ENCODE measurements around the gene YPEL3. TPM values are rescaled to one million over a fixed set of nuclear protein-coding genes. Genes with fewer than 3 reads are reported as not detected.
A peak's percentile ranks its signal among the peaks of the same experiment; 100 is the strongest.

YPEL3 gene
- total and polyA plus RNA-seq, 3 experiments from 2014 or later = 32.6 to 326 (median 36.1) TPM

- CTCF ChIA-PET = interaction anchor here (1.0 to 1.8 kb wide), 2 partner anchors 18 to 60 kb away, joined by 3 to 4 read pairs; partner anchors contain the start of gene ALDOA
Measured at GRCh38 chr16:30124985-30125379, 29.0 kb upstream of the YPEL3 start.

GRCh38 chr16:30122604-30123160 lies 26.7 kb upstream of the YPEL3 start:
- Histone ChIP-seq H3K27me3 (ENCODE audit: insufficient read depth, low read length, poor library complexity, severe bottlenecking) (no peaks in the 10 kb centered on the region), H3K9me3 (ENCODE audit: low read length) (no peaks in the 10 kb centered on the region), H3K36me3 (ENCODE audit: insufficient read depth, low read length) (peaks cover 9% of the 10 kb centered on the region), H3K27ac (ENCODE audit: low read depth, low read length) (peak overlapping the region; percentile 43), H3K4me3 (ENCODE audit: low read length) (peak overlapping the region; percentile 63), H3K4me1 (ENCODE audit: insufficient read depth, low read length) (peaks cover 11% of the 10 kb centered on the region)
- H3K27ac Mint-ChIP-seq = peak overlapping the region; percentile 43 to 96 (median 89)
- peaks cover 20 to 35% (median 24%) of the 10 kb centered on the region in 3 donors for H3K4me1 Mint-ChIP-seq
- H3K9me3 Mint-ChIP-seq = no peaks in the 10 kb centered on the region
- DNase-seq = peak in 4 of 5 donors; percentile 6 to 49 (median 13)
- peak overlapping the region; percentile 80 to 95 (median 88) for H3K4me3 Mint-ChIP-seq
- CTCF ChIA-PET = no interaction called here
- POLR2A ChIA-PET = interaction anchor here (1.0 kb wide), 1 partner anchor 29 kb away, joined by 4 read pairs; no protein-coding TSS in a partner anchor
- no peaks in the 10 kb centered on the region for H3K27me3 Mint-ChIP-seq
- peaks cover 0 to 20% (median 4%) of the 10 kb centered on the region in 3 donors for H3K36me3 Mint-ChIP-seq

More at GRCh38 chr16:30124985-30125379, 29.0 kb upstream of the YPEL3 start:
- no peak overlapping the region for H3K4me3 ChIP-seq (ENCODE audit: low read length)
- Mint-ChIP-seq H3K27me3 (no peaks in the 10 kb centered on the region), H3K4me3 (no peak overlapping the region), H3K4me1 (peaks cover 19 to 27% (median 22%) of the 10 kb centered on the region in 3 donors), H3K36me3 (peaks cover 0 to 7% (median 0%) of the 10 kb centered on the region in 3 donors), H3K27ac (no peak overlapping the region), H3K9me3 (no peaks in the 10 kb centered on the region)
- no peaks in the 10 kb centered on the region for H3K36me3 ChIP-seq (ENCODE audit: insufficient read depth, low read length)
- peaks cover 11% of the 10 kb centered on the region for H3K4me1 ChIP-seq (ENCODE audit: insufficient read depth, low read length)
- H3K9me3 ChIP-seq (ENCODE audit: low read length) = no peaks in the 10 kb centered on the region
- H3K27ac ChIP-seq (ENCODE audit: low read depth, low read length) = no peak overlapping the region
- POLR2A ChIA-PET = interaction anchor here (1.1 kb wide), 1 partner anchor 10 kb away, joined by 3 read pairs; no protein-coding TSS in a partner anchor
- no peak for DNase-seq
- H3K27me3 ChIP-seq (ENCODE audit: insufficient read depth, low read length, poor library complexity, severe bottlenecking) = no peaks in the 10 kb centered on the region

GRCh38 chr16:30121741-30122571 lies 25.9 kb upstream of the YPEL3 start:
- DNase-seq = no peak
- Histone ChIP-seq H3K36me3 (ENCODE audit: insufficient read depth, low read length) (peaks cover 9% of the 10 kb centered on the region), H3K4me1 (ENCODE audit: insufficient read depth, low read length) (peaks cover 11% of the 10 kb centered on the region), H3K9me3 (ENCODE audit: low read length) (no peaks in the 10 kb centered on the region), H3K4me3 (ENCODE audit: low read length) (peak overlapping the region; percentile 63), H3K27ac (ENCODE audit: low read depth, low read length) (peak overlapping the region; percentile 43), H3K27me3 (ENCODE audit: insufficient read depth, low read length, poor library complexity, severe bottlenecking) (no peaks in the 10 kb centered on the region)
- Mint-ChIP-seq H3K36me3 (peaks cover 0 to 27% (median 4%) of the 10 kb centered on the region in 3 donors), H3K4me3 (peak overlapping the region; percentile 80 to 95 (median 88)), H3K27ac (peak overlapping the region; percentile 56 to 96 (median 86)), H3K27me3 (no peaks in the 10 kb centered on the region), H3K4me1 (peaks cover 20 to 35% (median 24%) of the 10 kb centered on the region in 3 donors), H3K9me3 (no peaks in the 10 kb centered on the region)
- CTCF ChIA-PET = no interaction called here
- POLR2A ChIA-PET = interaction anchor here (1.1 kb wide), 1 partner anchor 64 kb away, joined by 5 read pairs; no protein-coding TSS in a partner anchor

GRCh38 chr16:30120340-30121105 lies 24.5 kb upstream of the YPEL3 start:
- Mint-ChIP-seq H3K36me3 (peaks cover 0 to 37% (median 4%) of the 10 kb centered on the region in 3 donors), H3K4me3 (peak overlapping the region in 4 of 7 donors; percentile 57 to 85 (median 64))
- CTCF ChIA-PET = interaction anchor here (1.0 to 2.2 kb wide), 5 partner anchors 10 to 116 kb away, joined by 3 to 10 read pairs (median 4); partner anchors contain the start of genes ALDOA and TBX6

GRCh38 chr16:30119428-30119827 lies 23.4 kb upstream of the YPEL3 start:
- ChIA-PET CTCF (interaction anchor here (1.1 to 2.2 kb wide), 3 partner anchors 11 to 115 kb away, joined by 3 to 10 read pairs (median 5); partner anchors contain the start of gene TBX6), POLR2A (interaction anchor here (2.5 kb wide), 1 partner anchor 64 kb away, joined by 9 read pairs; the partner anchor contains the start of gene CORO1A)
- Mint-ChIP-seq H3K27me3 (no peaks in the 10 kb centered on the region), H3K4me3 (peak overlapping the region in 2 of 7 donors; percentile 34 to 57), H3K9me3 (no peaks in the 10 kb centered on the region), H3K4me1 (peaks cover 31 to 43% (median 32%) of the 10 kb centered on the region in 3 donors), H3K36me3 (peaks cover 0 to 42% (median 4%) of the 10 kb centered on the region in 3 donors), H3K27ac (peak overlapping the region in 6 of 8 donors; percentile 20 to 92 (median 37))
- no peaks in the 10 kb centered on the region for H3K27me3 ChIP-seq (ENCODE audit: insufficient read depth, low read length, poor library complexity, severe bottlenecking)
- H3K4me1 ChIP-seq (ENCODE audit: insufficient read depth, low read length) = peaks cover 24% of the 10 kb centered on the region
- no peak overlapping the region for H3K4me3 ChIP-seq (ENCODE audit: low read length)
- H3K36me3 ChIP-seq (ENCODE audit: insufficient read depth, low read length) = peaks cover 9% of the 10 kb centered on the region
- no peak for DNase-seq
- no peaks in the 10 kb centered on the region for H3K9me3 ChIP-seq (ENCODE audit: low read length)
- H3K27ac ChIP-seq (ENCODE audit: low read depth, low read length) = no peak overlapping the region

More at GRCh38 chr16:30120340-30121105, 24.5 kb upstream of the YPEL3 start:
- DNase-seq = no peak
- H3K27me3 Mint-ChIP-seq = no peaks in the 10 kb centered on the region
- Histone ChIP-seq H3K36me3 (ENCODE audit: insufficient read depth, low read length) (peaks cover 9% of the 10 kb centered on the region), H3K9me3 (ENCODE audit: low read length) (no peaks in the 10 kb centered on the region), H3K4me3 (ENCODE audit: low read length) (no peak overlapping the region), H3K4me1 (ENCODE audit: insufficient read depth, low read length) (peaks cover 15% of the 10 kb centered on the region), H3K27ac (ENCODE audit: low read depth, low read length) (no peak overlapping the region), H3K27me3 (ENCODE audit: insufficient read depth, low read length, poor library complexity, severe bottlenecking) (no peaks in the 10 kb centered on the region)
- POLR2A ChIA-PET = interaction anchor here (0.6 to 2.5 kb wide), 3 partner anchors 63 to 287 kb away, joined by 3 to 9 read pairs (median 5); partner anchors contain the start of gene CORO1A
- H3K27ac Mint-ChIP-seq = peak overlapping the region in 7 of 8 donors; percentile 42 to 92 (median 77)
- H3K4me1 Mint-ChIP-seq = peaks cover 20 to 36% (median 24%) of the 10 kb centered on the region in 3 donors
- no peaks in the 10 kb centered on the region for H3K9me3 Mint-ChIP-seq

DNA sequence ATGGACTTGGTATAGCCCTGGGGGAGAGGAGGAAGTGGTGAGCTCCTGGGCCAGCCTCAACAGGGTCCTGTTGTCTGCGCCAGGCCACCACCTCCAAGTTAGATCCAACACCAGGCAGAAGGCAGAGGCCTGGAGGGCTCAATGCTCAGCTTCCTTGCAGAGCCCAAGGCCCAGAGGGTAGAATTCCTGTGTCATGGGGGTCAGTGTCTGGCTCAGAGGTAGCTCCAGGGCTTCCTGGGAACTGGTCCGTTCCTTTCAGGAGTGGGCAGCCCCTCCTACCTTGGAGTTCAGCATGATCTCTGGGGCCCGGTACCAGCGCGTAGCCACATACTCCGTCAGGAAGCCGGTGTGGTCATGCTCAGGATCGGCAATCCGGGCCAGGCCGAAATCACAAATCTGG lies 21.8 kb upstream of the YPEL3 start:
- ChIA-PET CTCF (no interaction called here), POLR2A (no interaction called here)
- Histone ChIP-seq H3K4me3 (ENCODE audit: low read length) (no peak overlapping the region), H3K27ac (ENCODE audit: low read depth, low read length) (no peak overlapping the region), H3K4me1 (ENCODE audit: insufficient read depth, low read length) (peaks cover 26% of the 10 kb centered on the region), H3K27me3 (ENCODE audit: insufficient read depth, low read length, poor library complexity, severe bottlenecking) (no peaks in the 10 kb centered on the region), H3K9me3 (ENCODE audit: low read length) (no peaks in the 10 kb centered on the region), H3K36me3 (ENCODE audit: insufficient read depth, low read length) (peaks cover 9% of the 10 kb centered on the region)
- no peaks in the 10 kb centered on the region for H3K9me3 Mint-ChIP-seq
- no peak overlapping the region for H3K4me3 Mint-ChIP-seq
- H3K4me1 Mint-ChIP-seq = peaks cover 31 to 51% (median 32%) of the 10 kb centered on the region in 3 donors
- DNase-seq = no peak
- no peaks in the 10 kb centered on the region for H3K27me3 Mint-ChIP-seq
- H3K36me3 Mint-ChIP-seq = peaks cover 0 to 48% (median 4%) of the 10 kb centered on the region in 3 donors
- H3K27ac Mint-ChIP-seq = peak overlapping the region in 1 of 8 donors; percentile 58

All from CD8-positive, alpha-beta memory T cell (primary cell).